GM18520 (cell line): ENCODE measurements around the gene TLR8.

ENCODE experiments used
- ATAC-seq: cut with Tn5 transposase; IDR thresholded peaks from one replicate; pipeline ENCODE4 v1.9.1; 2021; ENCODE audit not compliant: unreplicated experiment

Gene TLR8

GRCh38 chrX:12906046-12906761 is at the start of gene TLR8:
Gene TLR8 (plus strand): TSS chrX:12906620. CDS start chrX:12906707, 87 bp downstream.
- ATAC-seq, result no peak

GRCh38 chrX:12865359-12865758 is 41.1 kb upstream of the TLR8 start:
- no peak for ATAC-seq

GRCh38 chrX:12866451-12867377 is 39.7 kb upstream of the TLR8 start, which contains the start of gene TLR7:
Gene TLR7 (plus strand): TSS chrX:12867072. CDS start chrX:12867579, 507 bp downstream.
- no peak for ATAC-seq

- ATAC-seq, result no peak
Observed at GRCh38 chrX:12867685-12868084, 38.7 kb upstream of the TLR8 start.

GRCh38 chrX:12868747-12869146 is 37.7 kb upstream of the TLR8 start:
- peak; percentile 67 for ATAC-seq

- ATAC-seq, result no peak
Observed at GRCh38 chrX:12871257-12871656, 35.2 kb upstream of the TLR8 start.

- no peak for ATAC-seq
Observed at GRCh38 chrX:12872741-12873140, 33.7 kb upstream of the TLR8 start.

- no peak for ATAC-seq
Observed at GRCh38 chrX:12874581-12874980, 31.8 kb upstream of the TLR8 start.

GRCh38 chrX:12877386-12877785 is 29.0 kb upstream of the TLR8 start:
- ATAC-seq, result no peak

GRCh38 chrX:12878536-12878935 is 27.9 kb upstream of the TLR8 start:
- no peak for ATAC-seq

GRCh38 chrX:12881914-12882313 is 24.5 kb upstream of the TLR8 start:
- ATAC-seq, result no peak

- ATAC-seq, result no peak
Observed at GRCh38 chrX:12885508-12885907, 20.9 kb upstream of the TLR8 start.

GRCh38 chrX:12886545-12886944 is 19.9 kb upstream of the TLR8 start:
- no peak for ATAC-seq

- ATAC-seq, result no peak
Observed at GRCh38 chrX:12887141-12887540, 19.3 kb upstream of the TLR8 start.

GRCh38 chrX:12887767-12888166 is 18.7 kb upstream of the TLR8 start:
- no peak for ATAC-seq

GRCh38 chrX:12890467-12890866 is 16.0 kb upstream of the TLR8 start:
- ATAC-seq, result peak; percentile 52

GRCh38 chrX:12891171-12891570 is 15.2 kb upstream of the TLR8 start:
- ATAC-seq, result no peak

- ATAC-seq, result no peak
Observed at GRCh38 chrX:12891915-12892506, 14.4 kb upstream of the TLR8 start.

GRCh38 chrX:12892716-12893115 is 13.7 kb upstream of the TLR8 start:
- ATAC-seq, result no peak

GRCh38 chrX:12894074-12895030 is 12.1 kb upstream of the TLR8 start:
- no peak for ATAC-seq
